Testis (tissue), 3 donors: ENCODE results near the gene KCTD13. TPM values are rescaled to one million over a fixed set of nuclear protein-coding genes. Genes with fewer than 3 reads are reported as not detected.

ENCODE experiments used
- DNase-seq: peaks from one replicate; pipeline ENCODE4 v3.0.0-alpha.2; 2019
- H3K27ac ChIP-seq, 2 donors: fragments of 200-600 bp; sonication (generic); one replicate each; pipeline ENCODE4 v1.5.1; 2019
- H3K27me3 ChIP-seq: fragments of 200-600 bp; sonication (generic); one replicate; pipeline ENCODE4 v1.5.1; 2019
- H3K36me3 ChIP-seq: fragments of 200-600 bp; sonication (generic); one replicate; pipeline ENCODE4 v1.5.1; 2017; ENCODE audit warnings: low read depth; ENCODE audit errors: missing control alignments
- H3K4me1 ChIP-seq: fragments of 200-600 bp; sonication (generic); one replicate; pipeline ENCODE4 v1.5.1; 2019
- H3K4me3 ChIP-seq, 2 donors: fragments of 200-600 bp; sonication (generic); one replicate each; pipeline ENCODE4 v1.5.1; 2017 to 2019
- H3K9me3 ChIP-seq: fragments of 200-600 bp; sonication (generic); one replicate; pipeline ENCODE4 v1.5.1; 2017
- POLR2A ChIP-seq: fragments of 450-650 bp; IDR thresholded peaks from one replicate; pipeline ENCODE4 v1.6.1; 2017; ENCODE audit warnings: antibody characterized with exemption, mild to moderate bottlenecking, moderate library complexity
- WGBS, 2 donors: methylation state at CpG; one replicate each; pipeline ENCODE4 v1.1.5; 2018; 5-methylcytosine and 5-hydroxymethylcytosine counted together
- intact Hi-C: fragments of 100-400 bp; cut with DNase I; formaldehyde crosslinking; loops from one replicate; pipeline ENCODE4 v1.15.1; 2023; ENCODE audit warnings: low total_unique reads
- polyA plus RNA-seq: library from polyadenylated mRNA; stranded (reverse); fragments of 350-450 nt; fragmentation: Illumina TruSeq; extraction: RNeasy Lipid Tissue Mini Kit (QIAGEN cat#74804); gene quantifications from one replicate; pipeline ENCODE4 v1.2.3, GENCODE V29; 2014; ENCODE audit warnings: low read depth, low replicate concordance; ENCODE audit not compliant: insufficient read depth
- total RNA-seq, 2 donors: library from RNA; depleted of rRNA; stranded (reverse); fragments of >200 nt; gene quantifications; one replicate each; pipeline ENCODE4 v1.2.3, GENCODE V29; 2016
- TF ChIP-seq, protein P1 (sequence below), 3 experiments: fragments of 450-650 bp in 2 of 3; fragments of 200-600 bp in 1 of 3; sonication (generic) in 1 of 3; IDR thresholded peaks; one replicate each; pipeline ENCODE4 v1.5.1; 2016 to 2019; ENCODE audit warnings: antibody characterized with exemption in 3 of 3, mild to moderate bottlenecking in 2 of 3, moderate library complexity in 1 of 3

Gene KCTD13
- total and polyA plus RNA-seq, 3 donors from 2014 or later = 126 to 241 (median 202) TPM

DNA sequence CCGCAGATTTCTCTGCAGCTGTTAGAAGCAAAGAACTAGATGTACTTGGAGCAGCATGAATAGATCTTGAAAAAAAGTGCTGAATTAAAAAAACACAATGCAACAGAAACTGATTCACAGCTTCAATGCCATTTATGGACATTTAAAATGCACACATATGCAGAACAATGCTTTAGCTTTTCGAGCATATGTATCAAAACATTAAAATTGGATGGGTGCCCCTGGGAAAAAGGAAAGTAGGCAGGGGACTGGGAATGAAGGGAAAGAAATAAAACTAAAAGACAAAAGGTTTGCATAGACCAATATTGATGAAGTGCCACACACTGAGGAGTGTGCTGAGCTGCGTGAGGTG is 5.0 kb downstream of the KCTD13 start:
- DNase-seq = no peak
- 42 to 59% methylated on average over 3 of the region's 3 CpGs for WGBS, 2 donors
- intact Hi-C loops = no loop called here
- no peaks in the 10 kb centered on the region for H3K9me3 ChIP-seq
- peak overlapping the region; percentile 65 to 73 for H3K27ac ChIP-seq
- peaks cover 18% of the 10 kb centered on the region for H3K4me1 ChIP-seq
- H3K4me3 ChIP-seq = no peak overlapping the region
- TF ChIP-seq POLR2A = no peak
- TF ChIP-seq, protein P1, sequence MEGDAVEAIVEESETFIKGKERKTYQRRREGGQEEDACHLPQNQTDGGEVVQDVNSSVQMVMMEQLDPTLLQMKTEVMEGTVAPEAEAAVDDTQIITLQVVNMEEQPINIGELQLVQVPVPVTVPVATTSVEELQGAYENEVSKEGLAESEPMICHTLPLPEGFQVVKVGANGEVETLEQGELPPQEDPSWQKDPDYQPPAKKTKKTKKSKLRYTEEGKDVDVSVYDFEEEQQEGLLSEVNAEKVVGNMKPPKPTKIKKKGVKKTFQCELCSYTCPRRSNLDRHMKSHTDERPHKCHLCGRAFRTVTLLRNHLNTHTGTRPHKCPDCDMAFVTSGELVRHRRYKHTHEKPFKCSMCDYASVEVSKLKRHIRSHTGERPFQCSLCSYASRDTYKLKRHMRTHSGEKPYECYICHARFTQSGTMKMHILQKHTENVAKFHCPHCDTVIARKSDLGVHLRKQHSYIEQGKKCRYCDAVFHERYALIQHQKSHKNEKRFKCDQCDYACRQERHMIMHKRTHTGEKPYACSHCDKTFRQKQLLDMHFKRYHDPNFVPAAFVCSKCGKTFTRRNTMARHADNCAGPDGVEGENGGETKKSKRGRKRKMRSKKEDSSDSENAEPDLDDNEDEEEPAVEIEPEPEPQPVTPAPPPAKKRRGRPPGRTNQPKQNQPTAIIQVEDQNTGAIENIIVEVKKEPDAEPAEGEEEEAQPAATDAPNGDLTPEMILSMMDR (IDR thresholded peaks at IDR 0.05) = no peak
- H3K27me3 ChIP-seq = no peaks in the 10 kb centered on the region
- peaks cover 4% of the 10 kb centered on the region for H3K36me3 ChIP-seq

GRCh38 chr16:29920288-29921033 is 5.6 kb downstream of the KCTD13 start:
- intact Hi-C loops = no loop called here
- no peak overlapping the region for H3K27ac ChIP-seq
- H3K4me3 ChIP-seq = no peak overlapping the region
- H3K9me3 ChIP-seq = no peaks in the 10 kb centered on the region
- WGBS, 2 donors = 57 to 69% methylated on average over 6 of the region's 6 CpGs
- H3K36me3 ChIP-seq = peaks cover 4% of the 10 kb centered on the region
- H3K27me3 ChIP-seq = no peaks in the 10 kb centered on the region
- no peak for DNase-seq
- no peak for TF ChIP-seq POLR2A
- peaks cover 18% of the 10 kb centered on the region for H3K4me1 ChIP-seq

GRCh38 chr16:29916979-29917378 is 9.0 kb downstream of the KCTD13 start:
- DNase-seq = no peak
- WGBS, 2 donors = 88 to 91% methylated on average over 1 of the region's 1 CpG
- Histone ChIP-seq H3K4me1 (peaks cover 10% of the 10 kb centered on the region), H3K36me3 (peaks cover 4% of the 10 kb centered on the region), H3K27me3 (no peaks in the 10 kb centered on the region), H3K27ac (no peak overlapping the region), H3K4me3 (no peak overlapping the region), H3K9me3 (no peaks in the 10 kb centered on the region)
- intact Hi-C loops = no loop called here
- no peak for TF ChIP-seq POLR2A
- TF ChIP-seq, protein P1 (IDR thresholded peaks at IDR 0.05) = no peak

- Histone ChIP-seq H3K9me3 (no peaks in the 10 kb centered on the region), H3K36me3 (peaks cover 4% of the 10 kb centered on the region), H3K27me3 (no peaks in the 10 kb centered on the region), H3K4me3 (no peak overlapping the region), H3K4me1 (peaks cover 5% of the 10 kb centered on the region), H3K27ac (no peak overlapping the region)
- DNase-seq = no peak
- WGBS, 2 donors = 76 to 79% methylated on average over 6 of the region's 6 CpGs
- intact Hi-C loops = no loop called here
- TF ChIP-seq, protein P1 (IDR thresholded peaks at IDR 0.05) = no peak
- TF ChIP-seq POLR2A = no peak
These were observed 10.3 kb downstream of the KCTD13 start for GRCh38 chr16:29915590-29916247.

GRCh38 chr16:29913514-29913913 is 12.5 kb downstream of the KCTD13 start:
- no peak overlapping the region for H3K4me3 ChIP-seq
- DNase-seq = no peak
- WGBS, 2 donors = 95 to 96% methylated on average over 8 of the region's 8 CpGs

More at GRCh38 chr16:29913514-29913913, 12.5 kb downstream of the KCTD13 start:
- no peak for TF ChIP-seq POLR2A
- TF ChIP-seq, protein P1 (IDR thresholded peaks at IDR 0.05) = no peak
- intact Hi-C loops = no loop called here
- no peaks in the 10 kb centered on the region for H3K4me1 ChIP-seq
- no peaks in the 10 kb centered on the region for H3K27me3 ChIP-seq
- H3K27ac ChIP-seq = no peak overlapping the region
- H3K9me3 ChIP-seq = no peaks in the 10 kb centered on the region
- H3K36me3 ChIP-seq = peaks cover 4% of the 10 kb centered on the region
